GM18873 (cell line): Measurements from ENCODE around the gene PTGFRN.
"Not testable (repeated sequence)": the region's sequence is repeated elsewhere in the genome, so short reads cannot be mapped to it uniquely, and the experiment has no call there.

ENCODE experiments used
- ATAC-seq: cut with Tn5 transposase; IDR thresholded peaks from one replicate; pipeline ENCODE4 v1.9.1; 2021; ENCODE audit warnings: mild to moderate bottlenecking, moderate library complexity, moderate number of reproducible peaks; ENCODE audit not compliant: unreplicated experiment, low FRiP score

Gene PTGFRN

GRCh38 chr1:116914667-116915066, 5.0 kb downstream of the PTGFRN start:
- no peak for ATAC-seq

DNA sequence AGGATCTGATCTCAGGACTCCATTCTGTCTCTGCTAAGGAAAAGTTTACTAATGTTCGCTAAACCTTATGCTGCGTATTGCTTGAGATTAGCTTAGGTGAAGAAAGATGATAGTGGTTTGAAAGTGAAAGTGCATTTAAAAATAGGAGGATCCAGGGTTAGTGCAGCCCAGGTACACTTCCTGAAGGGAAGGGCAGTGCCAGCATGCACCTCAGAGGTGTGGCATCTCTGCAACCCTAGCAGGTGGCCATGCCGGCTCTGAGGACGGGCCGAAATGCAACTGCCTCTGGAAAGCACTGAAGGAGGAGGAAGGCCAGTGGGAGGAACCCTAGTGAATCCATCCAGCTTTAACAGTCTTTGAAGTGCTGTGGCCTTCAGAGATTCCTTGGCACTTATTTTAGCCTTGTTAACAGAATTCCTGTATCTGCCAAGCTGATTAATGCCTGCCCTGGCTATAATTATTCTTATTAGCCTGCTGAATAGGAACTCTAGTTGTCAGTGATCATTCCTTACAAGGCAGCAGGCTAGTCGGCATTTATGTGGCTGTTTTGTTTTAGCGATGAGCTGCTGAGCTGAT, 5.5 kb downstream of the PTGFRN start:
- no peak for ATAC-seq

- ATAC-seq, result no peak
Observed at GRCh38 chr1:116916002-116916401, 6.3 kb downstream of the PTGFRN start.

DNA sequence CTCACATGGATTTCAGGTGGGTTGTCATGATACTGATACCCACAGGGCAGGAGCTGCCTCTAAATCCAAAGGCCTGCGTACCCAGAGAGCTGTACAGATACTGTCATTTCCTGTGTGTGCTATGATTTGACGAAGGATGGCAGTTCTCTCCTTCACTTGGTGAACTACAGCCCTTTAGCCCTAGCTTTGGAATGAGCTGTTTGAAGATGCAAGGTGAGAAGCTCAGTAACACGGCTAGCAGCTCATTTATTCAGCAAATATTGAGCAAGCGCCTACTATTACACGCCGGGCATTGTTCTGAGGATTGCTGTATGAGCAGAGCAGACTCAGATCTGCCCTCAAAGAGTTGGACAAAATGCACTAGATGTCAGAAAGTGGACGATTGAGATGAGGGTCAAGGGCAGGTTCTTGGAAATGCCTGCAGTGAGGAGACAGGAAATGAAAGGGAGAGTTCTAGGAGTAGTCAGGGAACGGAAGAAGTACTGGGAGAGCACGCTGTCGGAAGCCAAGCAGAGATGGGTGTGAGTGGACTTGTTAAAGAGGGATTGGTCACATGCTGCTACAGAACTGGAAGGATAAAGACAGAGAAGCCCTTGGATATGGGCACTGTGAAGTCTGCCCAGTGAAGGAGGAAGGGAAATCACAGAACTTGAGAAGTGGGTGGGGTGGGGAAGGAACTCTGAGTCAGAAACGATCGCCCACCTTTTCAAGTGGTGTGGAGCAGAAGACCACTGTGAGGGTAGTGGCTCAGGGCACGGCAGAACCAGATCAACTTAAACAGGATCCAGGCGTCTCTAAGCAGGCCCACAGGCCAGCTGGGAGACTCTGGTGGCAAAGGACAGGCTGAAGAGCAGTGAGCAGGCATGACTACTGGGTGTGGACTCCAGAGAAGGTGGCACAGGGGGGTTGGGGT, 7.1 kb downstream of the PTGFRN start:
- ATAC-seq, result no peak

GRCh38 chr1:116918714-116919357, 9.1 kb downstream of the PTGFRN start:
- ATAC-seq, result no peak

GRCh38 chr1:116919802-116920201, 10.1 kb downstream of the PTGFRN start:
- ATAC-seq, result no peak

- ATAC-seq, result no peak
Observed at GRCh38 chr1:116920211-116920610, 10.5 kb downstream of the PTGFRN start.

GRCh38 chr1:116921301-116921885, 11.7 kb downstream of the PTGFRN start:
- ATAC-seq, result no peak

- no peak for ATAC-seq
Observed at GRCh38 chr1:116921937-116922336, 12.2 kb downstream of the PTGFRN start.

DNA sequence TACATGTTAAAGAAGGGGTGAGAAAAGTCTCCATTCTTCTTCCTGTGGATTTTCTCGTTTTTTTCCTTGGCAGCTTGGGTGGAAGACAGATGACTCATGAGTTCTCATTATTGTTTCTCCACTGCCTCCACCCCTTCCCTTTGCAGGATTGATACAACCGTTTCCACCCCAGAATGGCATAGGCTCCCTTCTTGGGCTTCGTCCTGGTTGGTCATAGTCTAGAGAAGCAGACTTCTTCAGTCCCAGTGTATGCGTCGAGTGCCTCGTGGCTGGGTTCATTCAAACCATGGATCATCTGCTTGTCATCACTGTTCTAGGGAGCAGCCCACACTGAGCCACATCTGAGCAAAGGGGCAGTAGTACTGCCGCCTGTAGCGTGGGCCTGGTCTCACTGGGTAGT, 13.7 kb downstream of the PTGFRN start:
- ATAC-seq, result no peak

GRCh38 chr1:116927049-116927798, 17.5 kb downstream of the PTGFRN start:
- ATAC-seq, result no peak

DNA sequence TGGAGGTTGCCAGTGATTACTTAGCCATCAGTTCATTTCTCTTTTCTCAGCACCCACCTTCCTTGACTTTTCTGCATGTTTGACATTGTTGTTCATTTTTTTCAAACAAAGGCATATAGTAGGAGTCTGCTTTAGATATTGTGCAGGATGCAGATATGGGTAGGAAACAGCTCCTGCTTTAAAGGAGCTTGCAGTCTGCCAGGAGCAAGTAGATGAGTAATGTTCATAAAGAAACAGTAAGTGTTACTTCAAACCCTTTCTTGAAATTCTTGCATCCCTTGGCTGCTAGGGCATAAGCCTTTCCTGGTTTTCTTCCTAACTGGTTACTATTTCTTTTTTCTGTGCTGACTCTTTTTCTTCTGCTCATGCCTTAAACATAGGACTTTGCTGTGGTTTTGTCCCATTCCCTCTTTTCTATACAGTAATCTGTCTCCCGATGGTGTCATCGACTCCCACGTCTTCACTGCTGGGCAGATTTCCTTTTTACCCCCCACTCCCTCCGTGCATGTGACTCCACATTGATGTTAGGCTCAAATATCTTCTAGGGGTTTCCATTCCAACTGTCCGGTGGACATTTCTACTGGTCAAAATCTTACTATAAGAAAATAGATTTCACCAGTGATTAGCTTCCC, 20.4 kb downstream of the PTGFRN start:
- no peak for ATAC-seq

GRCh38 chr1:116931016-116931918, 21.6 kb downstream of the PTGFRN start:
- no peak for ATAC-seq

- ATAC-seq, result no peak
Observed at GRCh38 chr1:116933606-116934515, 24.1 kb downstream of the PTGFRN start.

- ATAC-seq, result no peak
Observed at GRCh38 chr1:116934586-116935207, 25.0 kb downstream of the PTGFRN start.

GRCh38 chr1:116938216-116938615, 28.5 kb downstream of the PTGFRN start:
- ATAC-seq, result no peak

- ATAC-seq, result not testable (repeated sequence)
Observed at GRCh38 chr1:116939780-116940543, 30.2 kb downstream of the PTGFRN start.
